HG02970 (cell line): ENCODE results near the gene AHCYL2.
"Not testable (repeated sequence)": the region's sequence is repeated elsewhere in the genome, so short reads cannot be mapped to it uniquely, and the experiment has no call there.

Source experiments
- ATAC-seq: cut with Tn5 transposase; IDR thresholded peaks from one replicate; pipeline ENCODE4 v1.9.1; 2021; ENCODE audit warnings: mild to moderate bottlenecking, moderate library complexity, moderate number of reproducible peaks; ENCODE audit not compliant: unreplicated experiment, low FRiP score

The AHCYL2 gene

DNA sequence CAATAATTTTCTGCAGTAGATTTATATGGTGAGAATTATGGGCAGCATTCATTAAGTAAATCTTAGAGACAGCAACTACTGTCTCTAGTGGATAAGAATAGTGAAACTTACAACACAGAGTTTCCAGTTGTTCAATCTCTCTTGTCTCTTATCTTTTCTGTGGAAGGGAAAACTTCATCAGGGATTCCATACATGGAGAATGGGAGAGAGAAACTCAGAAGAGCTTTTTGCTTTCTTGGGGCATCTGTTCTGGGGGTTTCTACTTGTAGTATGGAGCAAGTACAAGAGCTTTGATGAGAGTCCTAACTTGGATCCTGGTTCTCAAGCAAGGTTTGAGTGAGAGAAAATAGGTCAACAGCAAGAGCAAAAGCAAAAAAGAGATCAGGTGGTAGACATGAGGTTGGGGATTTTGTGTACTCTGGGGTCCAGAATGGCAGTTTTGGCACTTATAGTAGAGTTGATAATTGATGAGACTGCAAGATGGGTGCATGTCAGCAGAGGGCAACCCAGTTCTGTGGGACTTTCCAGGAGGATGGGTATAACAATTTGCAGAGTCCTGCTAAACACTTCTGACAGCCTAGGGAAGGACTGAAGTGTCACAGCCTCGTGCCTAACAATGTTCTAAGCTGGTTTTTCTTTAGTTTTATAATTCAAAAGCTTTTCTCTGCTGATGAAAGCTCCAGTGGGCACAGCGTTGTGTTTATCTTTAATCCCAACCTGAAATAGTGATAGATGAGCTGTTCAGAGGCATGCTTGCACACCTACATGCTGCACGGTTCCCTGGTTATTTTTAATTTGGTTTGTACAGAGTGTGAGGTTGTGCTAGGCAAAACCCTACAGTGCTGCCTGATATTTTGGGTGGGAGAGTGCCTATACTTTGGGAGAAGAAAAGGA lies 177.4 kb downstream of the AHCYL2 start:
- ATAC-seq, result no peak

- no peak for ATAC-seq
These were observed 180.7 kb downstream of the AHCYL2 start for GRCh38 chr7:129405527-129405926.

DNA sequence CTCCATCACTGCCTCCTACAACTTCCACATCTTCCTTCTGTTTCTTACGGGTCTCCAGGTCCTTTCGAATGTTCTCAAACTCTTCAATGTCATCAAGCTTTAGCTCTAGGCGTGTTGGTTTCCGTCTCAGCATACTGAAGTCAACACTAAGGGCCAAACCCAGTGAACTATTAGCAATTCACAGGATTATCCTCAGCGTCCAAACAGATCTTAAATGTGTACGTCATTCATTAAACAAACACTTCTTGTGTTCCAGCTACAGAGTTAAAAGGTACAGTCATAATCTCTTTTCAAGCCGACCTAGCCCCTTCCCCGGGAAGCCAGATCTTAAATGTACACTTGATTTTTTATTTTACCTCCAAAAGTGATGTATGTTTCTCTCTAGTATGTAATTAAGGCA lies 185.4 kb downstream of the AHCYL2 start:
- ATAC-seq, result not testable (repeated sequence)

DNA sequence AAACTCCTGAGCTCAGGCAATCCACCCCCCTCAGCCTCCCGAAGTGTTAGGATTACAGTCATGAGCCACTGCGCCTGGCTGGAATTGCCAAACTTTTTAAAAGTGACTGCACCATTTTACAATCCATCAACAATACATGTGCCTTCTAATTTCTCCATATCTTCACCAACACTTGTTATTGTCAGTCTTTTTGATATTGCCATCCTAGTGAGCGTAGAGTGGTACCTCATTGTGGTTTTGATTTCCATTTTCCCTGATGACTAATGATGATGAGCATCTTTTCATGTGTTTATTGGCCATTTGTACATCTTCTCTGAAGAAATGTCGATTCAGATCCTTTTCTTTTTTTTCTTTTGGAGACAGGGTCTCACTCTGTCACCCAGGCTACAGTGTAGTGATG lies 187.7 kb downstream of the AHCYL2 start:
- no peak for ATAC-seq

DNA sequence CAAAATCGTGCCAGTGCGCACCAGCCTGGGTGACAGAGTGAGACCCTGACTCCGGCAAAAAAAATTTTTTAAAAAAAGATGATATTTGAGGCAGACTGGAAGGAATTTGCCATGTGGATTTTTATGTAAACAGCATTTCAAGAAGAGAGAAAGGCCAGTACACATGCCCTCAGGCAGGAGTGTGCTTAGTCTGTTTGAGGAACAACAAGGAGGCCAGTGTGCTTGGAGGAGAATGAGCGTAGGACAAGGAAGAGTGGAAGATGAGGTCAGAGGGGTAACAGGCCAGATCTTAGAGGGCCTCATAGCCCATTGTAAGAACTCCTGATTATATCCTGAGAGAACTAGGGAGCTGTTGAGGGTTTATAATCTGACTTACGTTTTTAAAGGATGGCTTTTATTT lies 192.2 kb downstream of the AHCYL2 start:
- no peak for ATAC-seq

- ATAC-seq, result no peak
These were observed 197.0 kb downstream of the AHCYL2 start for GRCh38 chr7:129421717-129422250.

DNA sequence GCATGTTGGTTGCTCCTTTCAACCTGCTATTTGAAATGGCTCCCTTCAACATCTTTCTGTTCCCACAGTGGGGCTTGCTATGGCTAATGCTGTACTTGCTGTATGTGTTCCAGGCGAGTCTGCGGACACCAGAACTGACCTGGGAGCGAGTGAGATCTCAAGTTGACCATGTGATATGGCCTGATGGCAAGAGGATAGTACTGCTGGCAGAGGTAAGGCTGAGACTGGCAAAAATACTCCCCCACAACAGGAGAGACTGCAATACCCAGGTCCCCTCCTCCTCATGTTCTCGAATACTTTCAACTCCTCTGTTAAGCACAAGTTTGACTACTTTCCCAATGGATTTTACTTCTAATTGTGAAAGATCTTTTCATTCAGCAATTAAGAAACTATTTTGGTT lies 197.9 kb downstream of the AHCYL2 start:
- no peak for ATAC-seq

GRCh38 chr7:129423700-129424410 lies 199.0 kb downstream of the AHCYL2 start:
- ATAC-seq, result no peak

DNA sequence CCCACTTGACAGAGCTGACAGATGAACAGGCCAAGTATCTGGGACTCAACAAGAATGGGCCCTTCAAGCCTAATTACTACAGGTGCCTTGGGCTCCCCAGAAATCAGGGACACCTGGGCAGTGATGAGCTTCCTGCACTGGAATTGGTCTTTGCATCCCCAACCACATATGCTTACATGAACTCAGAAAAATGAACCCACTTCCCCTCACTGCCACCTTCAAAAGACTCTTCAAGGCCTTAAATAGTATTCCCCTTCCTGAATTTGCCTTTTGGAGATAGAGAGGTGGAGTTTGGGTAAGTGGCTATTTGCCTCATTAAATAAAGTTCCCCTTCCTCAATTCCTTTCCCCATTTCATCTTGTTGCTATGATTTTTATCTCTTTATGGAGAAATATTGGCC lies 201.7 kb downstream of the AHCYL2 start:
- no peak for ATAC-seq

DNA sequence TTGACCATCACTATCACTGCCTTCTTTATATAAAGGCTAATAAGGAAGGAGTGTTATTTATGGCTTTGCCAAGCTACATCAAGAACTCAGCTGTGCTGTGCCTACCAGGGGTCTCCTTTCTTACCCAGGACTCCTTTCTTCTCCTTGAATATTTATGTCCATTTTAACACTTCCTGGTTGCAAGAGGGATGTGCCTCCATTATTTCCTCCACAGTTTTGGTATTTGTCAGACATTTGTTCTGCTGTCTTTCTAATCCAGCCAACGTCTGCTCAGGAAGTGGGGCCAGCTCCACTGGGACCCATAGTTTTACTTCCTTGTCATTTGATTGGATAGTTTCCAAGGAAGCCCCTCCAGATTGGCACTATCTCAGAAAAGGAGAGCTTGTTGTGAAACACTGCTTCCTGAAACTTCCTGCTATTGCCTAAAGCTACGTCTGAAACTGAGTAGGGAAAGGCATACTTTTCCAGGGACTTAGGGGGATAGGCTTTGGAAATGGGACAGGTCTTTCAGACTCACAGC lies 202.8 kb downstream of the AHCYL2 start:
- ATAC-seq, result no peak

GRCh38 chr7:129431911-129432643 lies 207.2 kb downstream of the AHCYL2 start:
- ATAC-seq, result no peak

DNA sequence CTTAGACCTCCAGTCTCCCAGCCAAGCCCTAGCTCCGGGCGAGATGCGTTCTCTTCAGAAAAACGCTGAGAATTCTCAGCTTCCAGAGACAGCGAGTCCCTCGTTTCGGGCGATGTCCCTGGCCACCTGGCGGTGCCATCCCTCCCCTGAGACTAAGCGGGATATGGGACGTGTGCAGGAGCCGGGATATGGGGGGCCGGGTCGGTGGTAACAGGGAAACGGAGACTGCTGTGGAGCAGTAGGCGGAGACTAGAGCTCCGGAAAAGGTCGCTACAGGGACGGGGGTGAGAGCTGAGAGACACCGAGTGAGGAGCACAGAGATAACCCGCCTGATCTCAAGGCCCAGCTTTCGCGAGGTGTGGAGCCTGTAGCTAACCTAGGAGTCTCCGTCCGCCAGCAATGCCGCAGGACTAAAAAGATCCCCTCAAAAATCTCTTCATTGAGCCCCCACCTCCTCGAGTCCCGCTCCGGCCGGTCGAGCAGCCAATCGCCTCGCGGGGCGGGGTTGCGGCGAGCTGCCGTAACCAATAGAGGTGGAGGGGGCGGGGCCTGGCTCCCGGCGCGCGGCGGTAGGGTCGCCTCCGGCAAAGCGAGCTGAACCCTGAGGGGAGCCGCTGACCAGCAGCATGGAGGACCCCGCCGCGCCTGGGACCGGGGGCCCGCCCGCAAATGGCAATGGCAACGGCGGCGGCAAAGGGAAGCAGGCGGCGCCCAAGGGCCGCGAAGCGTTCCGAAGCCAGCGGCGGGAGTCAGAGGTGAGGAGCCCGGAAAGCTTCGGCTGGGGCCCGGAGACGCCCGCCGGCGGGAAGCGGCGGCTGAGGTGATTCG lies 209.2 kb downstream of the AHCYL2 start, which contains the start of gene STRIP2:
STRIP2 (plus strand) TSS at position 586 of the 828 bp plus-strand sequence; CDS start at position 627, 41 bp downstream.
- peak; percentile 94 for ATAC-seq

DNA sequence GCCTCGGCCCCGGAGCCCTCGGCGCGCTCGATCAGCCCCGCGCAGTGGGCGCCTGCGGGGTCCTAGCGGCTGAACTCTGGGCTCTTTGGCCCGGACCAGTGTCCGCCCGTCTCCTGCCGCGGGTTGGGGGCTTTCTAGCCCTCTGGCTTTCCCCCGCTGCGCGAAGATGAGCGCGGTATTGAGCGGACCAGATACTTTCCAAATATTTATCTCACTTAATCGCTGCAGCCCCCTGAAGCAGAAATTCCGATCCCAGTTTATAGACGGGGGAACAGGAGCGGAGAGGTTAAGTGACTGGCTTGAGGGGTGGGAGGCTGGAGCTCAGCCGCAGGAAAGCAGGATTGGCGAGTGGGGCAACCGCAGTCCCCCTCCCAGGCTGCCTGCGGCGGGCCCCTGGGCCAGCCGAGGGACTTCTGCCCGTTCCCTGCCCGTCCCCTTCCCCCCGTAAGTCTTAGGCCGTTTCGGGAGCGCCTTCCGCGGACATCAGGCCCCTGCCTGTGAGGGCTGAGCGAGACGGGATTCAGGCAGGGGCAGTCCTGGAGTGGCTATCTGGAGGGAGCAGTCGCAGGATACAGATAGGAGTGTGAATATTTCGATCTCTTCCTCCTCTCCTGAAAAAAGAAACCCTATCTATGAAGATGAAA lies 210.0 kb downstream of the AHCYL2 start:
- no peak for ATAC-seq

- ATAC-seq, result no peak
These were observed 210.6 kb downstream of the AHCYL2 start for GRCh38 chr7:129435414-129435829.

GRCh38 chr7:129436335-129436923 lies 211.6 kb downstream of the AHCYL2 start:
- no peak for ATAC-seq

DNA sequence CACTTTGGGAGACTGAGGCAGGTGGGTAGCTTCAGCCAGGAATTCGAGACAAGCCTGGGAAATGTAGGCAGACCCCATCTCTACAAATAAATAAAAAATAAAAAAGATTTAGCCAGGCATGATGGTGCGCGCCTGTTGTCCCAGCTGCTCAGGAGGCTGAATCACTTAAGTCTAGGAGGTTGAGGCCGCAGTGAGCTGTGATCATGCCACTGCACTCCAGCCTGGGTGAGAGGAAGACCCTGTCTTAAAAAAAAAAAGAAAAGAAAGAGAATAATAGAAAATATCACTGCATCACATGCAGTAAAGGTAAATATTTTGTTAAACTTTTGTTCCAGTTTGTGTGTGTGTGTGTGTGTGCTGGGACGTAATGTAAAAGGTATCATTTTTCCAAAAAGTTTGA lies 212.4 kb downstream of the AHCYL2 start:
- no peak for ATAC-seq

DNA sequence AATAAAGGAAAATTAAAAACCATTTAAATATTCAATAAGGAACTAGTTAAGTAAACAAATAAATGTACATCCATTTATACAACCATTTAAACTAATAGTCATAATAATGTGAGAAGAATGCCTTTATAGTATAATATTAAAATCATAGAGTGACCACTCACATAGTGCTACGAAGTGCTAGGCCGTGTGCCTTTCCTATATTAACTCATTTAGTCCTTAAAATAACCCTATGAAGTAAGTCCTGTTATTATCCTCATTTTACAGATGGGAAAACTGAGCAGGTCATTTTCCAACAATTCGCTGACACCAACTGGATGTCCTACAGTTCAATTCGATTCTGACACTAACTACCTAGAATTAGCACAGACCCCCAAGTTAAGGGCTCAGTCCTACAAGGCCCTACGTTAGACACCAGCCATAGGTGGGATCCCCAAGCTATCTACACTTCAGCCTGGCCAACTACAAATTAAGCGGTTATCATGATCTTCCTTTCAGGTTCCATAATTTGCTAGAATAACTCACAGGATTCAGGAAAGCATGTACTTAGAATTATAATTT lies 213.5 kb downstream of the AHCYL2 start:
- no peak for ATAC-seq

DNA sequence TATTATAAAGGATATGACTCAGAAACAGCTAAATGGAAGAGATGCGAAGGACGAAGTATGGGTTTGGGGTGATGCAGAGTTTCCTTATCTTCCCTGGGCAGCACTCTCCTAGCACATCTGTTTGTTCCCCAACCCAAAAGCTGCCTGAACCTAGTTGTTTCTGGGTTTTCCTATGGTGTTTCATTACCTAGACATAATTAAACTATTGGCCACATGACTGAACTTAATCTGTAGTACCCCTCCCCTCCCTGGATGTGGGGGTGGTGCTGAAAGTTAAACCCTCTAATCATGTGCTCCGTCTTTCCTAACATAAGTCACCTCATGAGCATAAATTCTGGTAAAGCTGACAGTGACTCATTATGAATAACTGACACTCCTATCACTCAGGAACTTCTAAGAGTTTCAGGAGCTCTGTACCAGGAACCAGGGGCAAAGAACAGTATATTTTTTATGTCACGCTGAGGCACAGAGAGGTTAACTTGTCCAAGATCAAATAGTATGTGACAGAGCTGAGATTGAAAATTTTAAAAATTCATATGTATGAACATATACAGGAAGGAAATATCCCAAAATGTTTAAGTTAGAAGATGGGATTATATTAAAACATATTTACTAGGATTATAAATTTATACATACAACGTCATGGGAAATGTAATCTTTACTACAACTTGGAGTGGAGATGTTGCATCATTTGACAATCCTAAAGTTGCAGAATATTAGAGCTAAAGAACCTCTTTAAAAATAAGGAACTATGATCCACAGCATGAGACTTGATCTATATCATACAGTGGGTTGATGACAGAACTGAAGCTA lies 214.2 kb downstream of the AHCYL2 start:
- ATAC-seq, result no peak
